Measurements from ENCODE around the gene NT5M.

The NT5M gene

GRCh38 chr17:17303847-17304490 is 796 bp downstream of the NT5M start:
- no peak for DNase-seq

GRCh38 chr17:17304521-17304985 is 1.4 kb downstream of the NT5M start:
- peak; percentile 60 for DNase-seq

GRCh38 chr17:17305281-17305801 is 2.2 kb downstream of the NT5M start:
- peak; percentile 67 for DNase-seq

- no peak for DNase-seq
Measured at GRCh38 chr17:17309356-17309755, 6.2 kb downstream of the NT5M start.

GRCh38 chr17:17313350-17313991 is 10.3 kb downstream of the NT5M start:
- peak; percentile 79 for DNase-seq

DNA sequence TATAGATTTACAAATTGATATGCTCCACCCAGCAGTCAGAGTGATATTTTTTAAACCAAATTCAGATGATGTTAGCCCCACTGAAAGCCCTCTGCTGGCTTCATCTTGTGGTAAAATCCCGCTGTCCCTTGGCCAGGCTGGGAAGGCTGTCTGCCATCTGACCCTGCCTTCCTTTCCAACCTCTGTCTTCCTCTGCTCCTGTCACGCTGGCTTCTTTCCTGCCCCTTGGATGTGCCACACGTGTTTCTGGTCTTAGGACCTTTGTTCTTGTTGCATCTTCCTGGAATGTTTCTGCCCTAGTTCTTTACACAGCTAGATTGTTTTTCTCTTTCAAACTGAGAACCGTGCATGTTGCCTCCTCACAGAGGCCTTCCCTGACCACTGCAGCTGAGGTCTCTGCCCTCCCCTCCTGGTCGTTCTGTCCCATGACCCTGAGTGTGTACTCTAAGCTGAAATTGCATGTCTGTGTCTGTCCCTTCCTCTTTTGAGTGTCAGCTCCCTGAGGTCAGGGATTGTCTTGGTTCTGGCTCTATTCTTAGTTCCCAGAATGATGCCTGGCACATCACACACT is 11.4 kb downstream of the NT5M start:
- no peak for DNase-seq

DNA sequence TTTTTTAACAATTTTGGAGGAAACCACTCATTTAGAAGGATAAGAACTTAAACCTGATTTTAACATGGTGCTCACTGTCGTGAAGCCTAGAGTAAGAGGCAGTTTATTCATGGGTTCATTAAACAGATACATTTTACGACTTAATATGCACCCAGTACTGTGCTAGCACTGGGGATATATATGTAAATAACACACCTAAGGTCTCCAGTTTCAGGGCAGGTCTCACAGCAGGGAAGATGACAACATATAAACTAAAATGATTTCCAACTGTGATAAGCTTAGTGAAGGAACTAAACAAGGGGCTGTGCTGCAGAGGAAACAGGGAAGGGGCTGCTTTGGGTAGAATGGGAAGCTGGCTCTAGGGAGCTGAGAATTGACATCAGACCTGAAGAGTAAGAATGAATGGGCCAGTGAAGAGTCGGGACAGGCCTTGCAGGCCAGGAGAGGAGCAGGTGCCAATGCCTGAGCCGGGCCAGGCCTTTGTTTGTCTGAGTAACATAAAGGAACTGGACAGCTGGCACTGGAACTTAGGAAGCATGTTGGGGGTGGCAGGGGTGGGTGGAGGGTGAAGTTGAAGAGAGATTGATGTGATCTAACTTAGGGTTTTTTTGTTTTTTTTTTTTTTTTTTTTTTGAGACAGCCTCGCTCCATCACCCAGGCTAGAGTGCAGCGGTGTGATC is 12.1 kb downstream of the NT5M start:
- DNase-seq, result peak; percentile 38

DNA sequence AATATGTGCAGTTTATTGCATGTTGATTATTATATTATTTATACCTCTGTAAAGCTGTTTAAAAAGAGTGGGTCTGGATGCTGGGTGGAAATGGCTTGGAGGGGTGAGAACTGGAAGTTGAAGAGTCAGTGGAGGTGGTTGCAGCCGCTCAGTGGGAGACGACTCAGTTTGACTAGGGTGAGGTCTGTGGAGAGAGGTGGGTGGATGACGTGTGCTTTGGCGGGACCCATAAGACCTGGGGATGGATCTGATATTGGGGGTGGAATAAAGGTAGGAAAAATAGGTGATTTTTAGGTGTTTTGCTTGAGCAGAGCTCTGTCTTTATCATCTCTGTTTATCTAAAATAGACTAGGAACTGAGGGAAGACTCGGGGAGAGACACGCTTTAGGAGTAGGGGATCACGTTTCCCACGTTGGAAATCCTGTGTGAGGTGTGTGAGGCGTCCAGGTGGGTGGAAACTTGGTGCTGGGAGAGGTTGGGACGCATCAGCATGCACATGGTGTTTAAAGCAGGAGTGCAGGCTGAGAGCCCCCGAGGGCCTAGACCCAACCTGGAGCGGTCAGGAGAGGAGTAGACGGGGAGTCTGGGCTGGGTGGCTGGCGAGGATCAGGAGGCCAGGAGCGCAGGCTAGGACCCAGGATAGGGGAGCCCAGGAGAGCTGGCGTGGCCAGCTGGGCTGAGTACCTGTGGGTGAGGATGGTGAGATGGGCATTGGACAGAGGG is 17.2 kb downstream of the NT5M start:
- DNase-seq, result peak; percentile 35

GRCh38 chr17:17320911-17321220 is 17.7 kb downstream of the NT5M start:
- DNase-seq, result no peak

DNA sequence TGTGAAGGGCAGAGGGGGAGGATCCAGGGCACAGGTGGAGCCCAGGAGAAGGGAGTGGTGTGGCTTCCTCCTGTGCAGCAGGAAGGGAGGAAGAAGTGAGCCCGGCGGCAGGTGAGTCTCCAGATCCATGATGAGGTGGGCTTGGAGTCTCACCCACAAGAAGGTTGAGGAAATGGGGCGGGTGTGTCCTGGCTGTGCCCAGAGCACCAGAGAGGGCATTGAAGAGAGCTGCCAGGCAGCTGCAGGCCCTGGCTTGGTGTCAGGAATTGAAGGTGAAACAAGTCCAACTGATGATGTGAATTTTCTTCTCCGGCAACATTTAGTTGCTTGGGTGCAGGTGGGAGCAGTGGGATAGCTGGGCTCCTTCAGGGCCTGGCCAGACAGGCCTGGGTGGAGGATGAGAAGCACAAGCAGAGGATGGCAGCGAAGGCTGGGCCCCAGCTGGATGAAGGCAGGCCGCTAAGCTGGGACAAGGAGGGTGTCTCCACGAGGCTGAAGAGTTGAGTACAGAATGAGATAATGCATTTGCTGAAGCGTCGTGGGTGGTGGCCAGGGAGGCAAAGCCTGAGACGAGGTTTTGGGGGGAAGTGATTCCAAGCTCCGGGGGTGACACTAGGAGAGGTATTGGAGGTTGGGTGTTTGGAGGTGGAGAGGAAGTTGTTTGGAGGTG is 18.3 kb downstream of the NT5M start:
- peak; percentile 33 for DNase-seq

- DNase-seq, result no peak
Measured at GRCh38 chr17:17322516-17323510, 19.6 kb downstream of the NT5M start.

- DNase-seq, result no peak
Measured at GRCh38 chr17:17324616-17325015, 21.4 kb downstream of the NT5M start.

DNA sequence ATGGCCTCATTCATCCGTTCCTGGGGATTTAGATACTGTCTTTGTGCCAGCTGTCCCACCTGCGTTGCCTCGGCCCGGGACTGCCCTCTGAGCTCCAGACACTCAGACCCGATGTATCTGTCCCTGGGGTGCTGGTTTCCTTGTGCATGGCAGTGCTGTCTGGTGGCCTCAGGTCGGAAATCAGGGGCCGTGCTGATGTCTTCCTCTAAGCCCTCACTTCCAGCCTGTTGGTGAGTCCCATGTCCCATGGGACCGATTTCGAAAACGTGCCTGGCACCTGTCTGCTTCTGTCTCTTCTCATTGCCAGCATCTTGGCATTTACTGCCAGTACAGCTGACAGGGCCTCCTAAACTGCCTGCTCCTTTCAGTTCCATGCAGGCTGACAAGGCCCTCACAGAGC is 22.1 kb downstream of the NT5M start:
- DNase-seq, result no peak

GRCh38 chr17:17325816-17326215 is 22.6 kb downstream of the NT5M start:
- DNase-seq, result no peak

DNA sequence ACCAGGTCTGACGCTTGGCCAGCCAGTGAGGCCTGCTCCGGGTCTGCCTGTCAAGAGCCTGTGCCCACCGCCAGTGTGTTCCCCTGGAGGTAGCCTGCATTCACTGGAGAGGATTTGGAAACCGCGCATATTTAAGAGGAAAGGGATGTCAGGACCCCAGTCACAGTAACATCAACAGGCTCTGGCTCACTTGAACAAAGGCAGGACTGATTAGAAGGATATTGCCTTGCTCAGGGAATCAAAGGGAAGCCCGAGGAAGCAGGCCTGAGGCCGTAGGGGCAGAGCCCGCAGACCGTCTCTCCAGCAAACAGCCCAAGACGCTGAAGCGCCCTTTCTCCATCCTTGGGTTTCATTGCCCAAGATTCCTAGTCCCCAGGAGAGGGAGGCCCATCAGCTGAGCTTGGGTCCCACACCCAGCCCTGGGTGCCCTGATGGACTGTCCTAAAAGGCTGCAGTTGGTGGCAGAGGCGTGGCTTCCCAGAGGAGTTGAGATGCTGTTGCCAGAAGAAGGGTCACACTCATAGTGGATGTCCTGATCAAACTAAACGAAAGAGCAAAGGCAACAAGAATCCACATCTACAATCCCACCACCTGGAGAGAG is 23.2 kb downstream of the NT5M start:
- no peak for DNase-seq

- DNase-seq, result no peak
Measured at GRCh38 chr17:17328251-17328650, 25.1 kb downstream of the NT5M start.

DNA sequence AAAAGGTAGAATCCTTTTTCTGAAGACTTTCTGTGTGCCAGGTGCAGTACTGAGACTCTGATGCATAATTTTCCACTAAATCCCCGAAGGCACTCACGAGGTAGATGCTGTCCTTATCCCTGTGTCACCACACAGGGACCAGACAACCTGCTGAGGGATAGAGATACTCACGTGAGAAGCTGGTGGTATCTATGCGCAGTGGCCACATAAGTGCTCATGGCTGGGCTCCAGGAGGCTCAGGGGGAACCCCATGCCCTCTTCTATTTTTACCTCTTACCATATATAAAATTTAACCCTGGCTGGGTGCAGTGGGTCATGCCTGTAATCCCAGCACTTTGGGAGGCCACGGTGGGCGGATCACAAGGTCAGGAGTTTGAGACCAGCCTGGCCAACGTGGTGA is 38.3 kb downstream of the NT5M start:
- peak; percentile 10 for DNase-seq

DNA sequence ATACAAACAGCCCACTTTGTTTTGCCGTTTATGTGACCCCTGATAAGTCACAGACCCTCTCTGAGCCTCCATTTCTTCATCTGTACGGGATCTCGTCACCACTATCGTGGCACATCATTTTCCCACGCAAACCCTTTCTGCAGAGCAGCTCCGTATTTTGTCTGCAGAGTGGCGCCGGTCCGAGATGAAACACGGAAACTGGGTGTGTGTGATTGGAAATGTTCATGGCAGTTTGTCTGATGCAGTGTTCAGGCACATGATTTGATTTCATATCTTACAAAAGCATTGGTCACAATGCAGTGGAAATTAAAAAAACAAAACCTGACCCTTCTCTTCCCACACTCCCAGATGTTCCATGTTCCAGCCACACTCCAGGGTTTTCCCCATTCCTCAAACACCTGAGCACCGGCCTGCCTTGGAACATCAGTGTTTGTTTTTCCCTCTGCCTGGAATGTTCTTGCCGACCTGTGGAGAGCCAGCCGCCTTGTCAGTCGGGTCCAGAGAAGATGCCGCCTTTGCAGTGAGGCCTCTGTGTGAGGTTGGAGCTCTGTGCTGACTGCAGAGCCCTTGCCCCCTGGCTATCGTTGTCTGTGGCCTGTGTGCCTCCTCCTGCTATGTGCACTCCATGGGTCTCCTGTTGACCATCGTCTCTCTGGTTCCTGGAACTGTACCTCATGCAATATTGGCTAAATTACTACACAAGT is 39.2 kb downstream of the NT5M start:
- peak; percentile 32 for DNase-seq

DNA sequence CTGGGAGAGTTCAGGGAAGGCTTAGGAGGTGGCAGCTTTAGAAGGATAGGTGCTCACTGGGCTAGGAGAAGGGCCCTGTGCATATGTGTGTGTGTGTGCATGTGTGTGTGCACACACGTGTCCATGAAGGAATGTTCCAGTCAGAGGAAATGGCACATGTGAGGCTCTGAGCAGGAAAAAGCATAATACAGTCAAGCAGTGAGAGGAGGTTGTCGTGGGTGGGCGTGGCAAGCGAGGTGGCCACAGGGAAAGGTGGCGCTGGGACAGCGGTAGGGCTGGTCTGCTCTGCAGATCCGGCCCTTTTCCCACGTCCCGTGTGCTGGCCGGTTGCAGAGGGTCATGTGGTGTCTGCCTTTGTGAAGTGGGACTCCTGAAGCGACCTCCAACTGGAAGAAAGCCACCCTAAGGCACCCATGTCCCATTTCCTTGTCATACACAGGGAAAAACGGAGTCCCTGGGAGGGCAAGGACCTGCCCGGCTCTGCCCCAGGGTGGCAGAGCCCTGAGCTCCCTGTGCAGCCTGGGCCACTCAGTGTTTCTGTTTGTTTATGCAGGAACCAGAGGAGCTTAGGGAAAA is 40.1 kb downstream of the NT5M start:
- DNase-seq, result peak; percentile 38
